Tibial nerve (tissue), 3 donors: ENCODE results near the gene NTN5.

Experiments used
- POLR2A ChIP-seq, 2 donors: fragments of 450-650 bp; IDR thresholded peaks; one replicate each; pipeline ENCODE4 v1.6.1; 2017; ENCODE audit warnings: antibody characterized with exemption in 2 of 2, mild to moderate bottlenecking in 2 of 2, moderate library complexity in 2 of 2
- TF ChIP-seq, protein P1 (sequence below), 5 experiments: fragments of 200-600 bp in 3 of 5; fragments of 450-650 bp in 2 of 5; sonication (generic) in 3 of 5; IDR thresholded peaks; one replicate each; pipeline ENCODE4 v1.5.1; 2016 to 2019; ENCODE audit warnings: antibody characterized with exemption in 5 of 5, mild to moderate bottlenecking in 3 of 5, moderate library complexity in 2 of 5

DNA sequence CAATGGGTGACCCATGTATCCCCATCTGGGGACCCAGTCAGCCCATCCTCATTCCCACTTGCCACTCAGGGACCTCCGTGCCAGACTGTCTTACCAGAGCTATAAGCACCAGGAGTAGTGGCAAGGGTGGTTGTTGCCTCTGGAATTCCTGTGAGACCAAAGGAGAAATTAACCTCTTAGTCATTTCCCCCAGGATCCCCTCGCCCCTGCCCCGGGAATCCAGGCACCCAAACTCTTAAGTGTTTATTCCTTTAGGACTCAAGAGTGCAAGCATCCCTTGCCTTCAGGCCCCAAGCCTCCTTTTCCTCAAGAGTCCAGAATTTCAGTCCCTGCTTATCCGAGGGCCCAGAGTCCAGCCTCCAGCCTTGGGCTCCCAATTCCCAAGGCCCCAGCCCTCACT lies 9.2 kb downstream of the NTN5 start:
- TF ChIP-seq, protein P1, sequence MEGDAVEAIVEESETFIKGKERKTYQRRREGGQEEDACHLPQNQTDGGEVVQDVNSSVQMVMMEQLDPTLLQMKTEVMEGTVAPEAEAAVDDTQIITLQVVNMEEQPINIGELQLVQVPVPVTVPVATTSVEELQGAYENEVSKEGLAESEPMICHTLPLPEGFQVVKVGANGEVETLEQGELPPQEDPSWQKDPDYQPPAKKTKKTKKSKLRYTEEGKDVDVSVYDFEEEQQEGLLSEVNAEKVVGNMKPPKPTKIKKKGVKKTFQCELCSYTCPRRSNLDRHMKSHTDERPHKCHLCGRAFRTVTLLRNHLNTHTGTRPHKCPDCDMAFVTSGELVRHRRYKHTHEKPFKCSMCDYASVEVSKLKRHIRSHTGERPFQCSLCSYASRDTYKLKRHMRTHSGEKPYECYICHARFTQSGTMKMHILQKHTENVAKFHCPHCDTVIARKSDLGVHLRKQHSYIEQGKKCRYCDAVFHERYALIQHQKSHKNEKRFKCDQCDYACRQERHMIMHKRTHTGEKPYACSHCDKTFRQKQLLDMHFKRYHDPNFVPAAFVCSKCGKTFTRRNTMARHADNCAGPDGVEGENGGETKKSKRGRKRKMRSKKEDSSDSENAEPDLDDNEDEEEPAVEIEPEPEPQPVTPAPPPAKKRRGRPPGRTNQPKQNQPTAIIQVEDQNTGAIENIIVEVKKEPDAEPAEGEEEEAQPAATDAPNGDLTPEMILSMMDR (IDR thresholded peaks at IDR 0.05): no peak
- no peak for TF ChIP-seq POLR2A (IDR thresholded peaks at IDR 0.05)
